Stomach smooth muscle (tissue), 2 donors: ENCODE measurements around the gene GBF1.
"Not testable (repeated sequence)": the region's sequence is repeated elsewhere in the genome, so short reads cannot be mapped to it uniquely, and the experiment has no call there.

Source experiments
- H3K27ac ChIP-seq: one replicate; pipeline ENCODE4 v1.7.0; 2013; ENCODE audit warnings: mild to moderate bottlenecking, low read length, inconsistent platforms
- H3K27me3 ChIP-seq, 2 donors: one replicate each; pipeline ENCODE4 v1.7.0; 2013; ENCODE audit warnings: low read length in 2 of 2; ENCODE audit not compliant: insufficient read depth in 2 of 2, control insufficient read depth in 1 of 2
- H3K36me3 ChIP-seq, 2 donors: one replicate each; pipeline ENCODE4 v1.7.0; 2013; ENCODE audit warnings: low read length in 2 of 2; ENCODE audit not compliant: control insufficient read depth in 2 of 2, insufficient read depth in 2 of 2
- H3K4me1 ChIP-seq: one replicate; pipeline ENCODE4 v1.7.0; 2013; ENCODE audit warnings: low read length; ENCODE audit not compliant: control insufficient read depth, insufficient read depth
- H3K4me3 ChIP-seq, 2 donors: one replicate each; pipeline ENCODE4 v1.7.0; 2013; ENCODE audit warnings: low read length in 2 of 2
- H3K9ac ChIP-seq, 2 donors: one replicate each; pipeline ENCODE4 v1.7.0; 2013; ENCODE audit warnings: low read length in 2 of 2, mild to moderate bottlenecking in 1 of 2
- H3K9me3 ChIP-seq, 2 donors: one replicate each; pipeline ENCODE4 v1.7.0; 2013; ENCODE audit warnings: low read length in 2 of 2; ENCODE audit not compliant: control insufficient read depth in 2 of 2
- donor health status: healthy.
- donor health status: Pancreatic carcinoma.

Gene GBF1

GRCh38 chr10:102245082-102245931, at the start of gene GBF1:
TSS of gene GBF1 (plus strand) at chr10:102245532. CDS start at chr10:102258939, 13,407 bp downstream.
- Histone ChIP-seq H3K9me3 (no peaks in the 10 kb centered on the region), H3K27me3 (peaks cover 0 to 5% of the 10 kb centered on the region in 2 donors), H3K36me3 (no peaks in the 10 kb centered on the region), H3K9ac (peak within 1 kb of the TSS; percentile 92 to 94), H3K27ac (peak within 1 kb of the TSS; percentile 86), H3K4me1 (peaks cover 53% of the 10 kb centered on the region), H3K4me3 (peak within 1 kb of the TSS; percentile 99 to 100)

- H3K9me3 ChIP-seq = no peaks in the 10 kb centered on the region
- H3K4me3 ChIP-seq = no peak overlapping the region
- H3K9ac ChIP-seq = no peak overlapping the region
- no peaks in the 10 kb centered on the region for H3K36me3 ChIP-seq
- H3K27me3 ChIP-seq = no peaks in the 10 kb centered on the region
- H3K4me1 ChIP-seq = no peaks in the 10 kb centered on the region
- H3K27ac ChIP-seq = no peak overlapping the region
These were observed 48.4 kb upstream of the GBF1 start for GRCh38 chr10:102196893-102197292.

GRCh38 chr10:102198027-102198426, 47.3 kb upstream of the GBF1 start:
- H3K4me1 ChIP-seq = no peaks in the 10 kb centered on the region
- H3K27ac ChIP-seq = no peak overlapping the region
- H3K9me3 ChIP-seq = no peaks in the 10 kb centered on the region
- no peaks in the 10 kb centered on the region for H3K27me3 ChIP-seq
- no peak overlapping the region for H3K4me3 ChIP-seq
- no peaks in the 10 kb centered on the region for H3K36me3 ChIP-seq
- no peak overlapping the region for H3K9ac ChIP-seq

- H3K36me3 ChIP-seq = no peaks in the 10 kb centered on the region
- H3K4me1 ChIP-seq = no peaks in the 10 kb centered on the region
- H3K9me3 ChIP-seq = peaks cover 4% of the 10 kb centered on the region in 2 donors
- H3K27me3 ChIP-seq = no peaks in the 10 kb centered on the region
- no peak overlapping the region for H3K27ac ChIP-seq
- H3K4me3 ChIP-seq = no peak overlapping the region
- no peak overlapping the region for H3K9ac ChIP-seq
These were observed 44.3 kb upstream of the GBF1 start for GRCh38 chr10:102200751-102201640.

- no peak overlapping the region for H3K4me3 ChIP-seq
- no peak overlapping the region for H3K27ac ChIP-seq
- H3K9me3 ChIP-seq = peaks cover 4% of the 10 kb centered on the region in 2 donors
- no peaks in the 10 kb centered on the region for H3K27me3 ChIP-seq
- no peak overlapping the region for H3K9ac ChIP-seq
- H3K4me1 ChIP-seq = no peaks in the 10 kb centered on the region
- H3K36me3 ChIP-seq = no peaks in the 10 kb centered on the region
These were observed 42.9 kb upstream of the GBF1 start for GRCh38 chr10:102202386-102202785.

GRCh38 chr10:102208311-102209035, 36.9 kb upstream of the GBF1 start:
- Histone ChIP-seq H3K9ac (no peak overlapping the region), H3K4me3 (no peak overlapping the region), H3K27me3 (no peaks in the 10 kb centered on the region), H3K9me3 (peaks cover 4% of the 10 kb centered on the region in 2 donors), H3K27ac (no peak overlapping the region), H3K4me1 (peaks cover 3% of the 10 kb centered on the region), H3K36me3 (no peaks in the 10 kb centered on the region)

GRCh38 chr10:102211615-102212299, 33.6 kb upstream of the GBF1 start:
- no peaks in the 10 kb centered on the region for H3K36me3 ChIP-seq
- H3K9ac ChIP-seq = no peak overlapping the region
- peaks cover 3% of the 10 kb centered on the region for H3K4me1 ChIP-seq
- no peak overlapping the region for H3K4me3 ChIP-seq
- no peak overlapping the region for H3K27ac ChIP-seq
- H3K9me3 ChIP-seq = no peaks in the 10 kb centered on the region
- no peaks in the 10 kb centered on the region for H3K27me3 ChIP-seq

- not testable (repeated sequence) for H3K4me1 ChIP-seq, H3K9ac ChIP-seq, H3K9me3 ChIP-seq, H3K27ac ChIP-seq, H3K36me3 ChIP-seq, H3K27me3 ChIP-seq, H3K4me3 ChIP-seq
These were observed 31.7 kb upstream of the GBF1 start for GRCh38 chr10:102213599-102213998.

- no peaks in the 10 kb centered on the region for H3K36me3 ChIP-seq
- H3K27ac ChIP-seq = no peak overlapping the region
- H3K9me3 ChIP-seq = no peaks in the 10 kb centered on the region
- no peak overlapping the region for H3K4me3 ChIP-seq
- no peak overlapping the region for H3K9ac ChIP-seq
- no peaks in the 10 kb centered on the region for H3K27me3 ChIP-seq
- H3K4me1 ChIP-seq = no peaks in the 10 kb centered on the region
These were observed 26.0 kb upstream of the GBF1 start for GRCh38 chr10:102219370-102219769.

GRCh38 chr10:102220612-102221011, 24.7 kb upstream of the GBF1 start:
- Histone ChIP-seq H3K4me3 (no peak overlapping the region), H3K27me3 (no peaks in the 10 kb centered on the region), H3K36me3 (no peaks in the 10 kb centered on the region), H3K9ac (no peak overlapping the region), H3K4me1 (peaks cover under 1% of the 10 kb centered on the region), H3K27ac (no peak overlapping the region), H3K9me3 (no peaks in the 10 kb centered on the region)
